Caco-2 (cell line): Measurements from ENCODE around the gene DLG1. TPM values are rescaled to one million over a fixed set of nuclear protein-coding genes. Genes with fewer than 3 reads are reported as not detected.

Source experiments
- BruUV-seq: library from RNA; stranded (reverse); fragments of 400-500 nt; replicated peaks from 2 replicates; lab custom pipeline; 2021; lab: Mats Ljungman, UMichigan
- CTCF ChIA-PET: fragments of 300-600 bp; sonication (Branson Sonifier 250); formaldehyde crosslinking; loops from one replicate; lab custom pipeline; 2022; ENCODE audit warnings: antibody characterized with exemption; lab: Charles Lee
- POLR2A ChIA-PET: fragments of 300-600 bp; sonication (Branson Sonifier 250); formaldehyde crosslinking; loops from one replicate; lab custom pipeline; 2022; ENCODE audit warnings: antibody characterized with exemption; lab: Charles Lee
- DNase-seq, 2 experiments: peaks; one replicate each; pipeline versions ENCODE4 v3.0.0 to v3.0.0-alpha.2; 2020 to 2022
- H3K27me3 ChIP-seq: replicated peaks from 2 replicates; pipeline ENCODE4 v1.6.0; 2011; ENCODE audit warnings: low read length; ENCODE audit not compliant: control insufficient read depth, insufficient read depth
- H3K36me3 ChIP-seq: 2 replicates; pipeline ENCODE4 v1.5.1; 2011; ENCODE audit warnings: low read length; ENCODE audit not compliant: control insufficient read depth, insufficient read depth
- H3K4me1 ChIP-seq: fragments of 250-450 bp; sonication (Bioruptor Pico); 2 replicates; pipeline ENCODE4 v1.5.1; 2020; ENCODE audit warnings: mild to moderate bottlenecking
- H3K4me3 ChIP-seq: 2 replicates; pipeline ENCODE4 v1.5.1; 2011; ENCODE audit warnings: low read depth, mild to moderate bottlenecking, control low read depth, low read length
- H3K9me3 ChIP-seq: fragments of 250-450 bp; sonication (Bioruptor Pico); 2 replicates; pipeline ENCODE4 v1.5.1; 2020; ENCODE audit warnings: mild to moderate bottlenecking, moderate library complexity
- H3K27ac Mint-ChIP-seq: one replicate; pipeline ENCODE4 v1.8.0; 2022; ENCODE audit warnings: mixed read lengths; ENCODE audit not compliant: unreplicated experiment
- H3K27me3 Mint-ChIP-seq: one replicate; pipeline ENCODE4 v1.8.0; 2022; ENCODE audit warnings: mixed read lengths; ENCODE audit not compliant: insufficient read depth, unreplicated experiment
- H3K36me3 Mint-ChIP-seq: one replicate; pipeline ENCODE4 v1.8.0; 2022; ENCODE audit warnings: mild to moderate bottlenecking, mixed read lengths; ENCODE audit not compliant: insufficient read depth, unreplicated experiment
- H3K4me1 Mint-ChIP-seq: one replicate; pipeline ENCODE4 v1.8.0; 2022; ENCODE audit warnings: low read depth, mixed read lengths; ENCODE audit not compliant: unreplicated experiment
- H3K4me3 Mint-ChIP-seq: one replicate; pipeline ENCODE4 v1.8.0; 2022; ENCODE audit warnings: mild to moderate bottlenecking, moderate library complexity, mixed read lengths; ENCODE audit not compliant: unreplicated experiment
- H3K9me3 Mint-ChIP-seq: one replicate; pipeline ENCODE4 v1.8.0; 2022; ENCODE audit warnings: mixed read lengths; ENCODE audit not compliant: unreplicated experiment
- CTCF ChIP-seq, 2 experiments: fragments of 200-600 bp in 1 of 2; IDR thresholded peaks; 1 replicate in 1 of 2; 2 replicates in 1 of 2; pipeline versions ENCODE4 v1.5.1 to v1.8.0; 2011 to 2022; ENCODE audit warnings: antibody characterized with exemption in 1 of 2, control low read depth in 1 of 2, inconsistent platforms in 1 of 2, low read depth in 1 of 2, low read length in 1 of 2, mild to moderate bottlenecking in 1 of 2, moderate library complexity in 1 of 2; ENCODE audit not compliant: insufficient read depth in 1 of 2, severe bottlenecking in 1 of 2, unreplicated experiment in 1 of 2
- intact Hi-C: fragments of 100-400 bp; cut with micrococcal nuclease; formaldehyde crosslinking; loops from one replicate; pipeline ENCODE4 v1.10.0; 2022; ENCODE audit not compliant: unreplicated experiment
- total RNA-seq: library from RNA; stranded (reverse); gene quantifications from 2 replicates; pipeline ENCODE4 v1.2.3, GENCODE V29; 2022

The DLG1 gene
- total RNA-seq, 1 experiment from 2014 or later: 167 TPM

DNA sequence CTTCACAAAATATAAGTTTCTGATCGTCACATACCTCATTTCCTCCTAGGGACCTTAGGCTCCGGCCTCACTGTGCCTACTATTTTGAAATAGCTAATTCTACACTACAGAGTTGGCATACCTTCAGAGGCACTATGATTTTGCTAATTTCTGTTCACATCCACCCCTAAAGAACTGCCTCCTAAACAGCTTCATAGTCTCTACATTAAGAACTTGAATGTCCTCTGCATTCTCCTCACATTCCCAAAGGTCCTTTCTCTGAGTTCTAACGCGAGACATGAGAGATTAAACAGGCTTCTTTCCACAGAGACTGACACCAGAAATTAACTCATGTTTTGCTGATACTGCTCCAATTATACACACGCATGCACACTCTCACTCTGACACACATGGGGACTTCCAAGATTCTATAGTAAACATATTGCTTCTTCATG, 75.5 kb downstream of the DLG1 start:
- no peak overlapping the region for H3K4me3 Mint-ChIP-seq
- BruUV-seq: no TSS peak
- no peak for DNase-seq
- Histone ChIP-seq H3K9me3 (no peaks in the 10 kb centered on the region), H3K27me3 (no peaks in the 10 kb centered on the region), H3K4me1 (peaks cover 44% of the 10 kb centered on the region), H3K4me3 (no peak overlapping the region), H3K36me3 (no peaks in the 10 kb centered on the region)
- peaks cover 18% of the 10 kb centered on the region for H3K36me3 Mint-ChIP-seq
- intact Hi-C loops: loop anchor here (2.0 kb wide), 1 partner anchor 232 kb away; no protein-coding TSS in a partner anchor
- no peaks in the 10 kb centered on the region for H3K9me3 Mint-ChIP-seq
- H3K27me3 Mint-ChIP-seq: no peaks in the 10 kb centered on the region
- peaks cover 8% of the 10 kb centered on the region for H3K4me1 Mint-ChIP-seq
- ChIA-PET CTCF (no interaction called here), POLR2A (no interaction called here)
- no peak overlapping the region for H3K27ac Mint-ChIP-seq
- no peak for TF ChIP-seq CTCF (IDR thresholded peaks at IDR 0.05; ENCODE audit: insufficient read depth in 1 of 2, low read depth in 1 of 2, low read length in 1 of 2, severe bottlenecking in 1 of 2, unreplicated experiment in 1 of 2)

- Histone ChIP-seq H3K4me3 (no peak overlapping the region), H3K27me3 (no peaks in the 10 kb centered on the region), H3K36me3 (no peaks in the 10 kb centered on the region), H3K4me1 (peaks cover 44% of the 10 kb centered on the region), H3K9me3 (no peaks in the 10 kb centered on the region)
- Mint-ChIP-seq H3K9me3 (no peaks in the 10 kb centered on the region), H3K4me3 (no peak overlapping the region), H3K27ac (no peak overlapping the region), H3K27me3 (no peaks in the 10 kb centered on the region), H3K4me1 (peaks cover 14% of the 10 kb centered on the region), H3K36me3 (peaks cover 30% of the 10 kb centered on the region)
- intact Hi-C loops: no loop called here
- BruUV-seq: no TSS peak
- TF ChIP-seq CTCF (IDR thresholded peaks at IDR 0.05; ENCODE audit: insufficient read depth in 1 of 2, low read depth in 1 of 2, low read length in 1 of 2, severe bottlenecking in 1 of 2, unreplicated experiment in 1 of 2): no peak
- ChIA-PET CTCF (no interaction called here), POLR2A (no interaction called here)
- no peak for DNase-seq
Measured at GRCh38 chr3:197219619-197220018, 78.8 kb downstream of the DLG1 start.

GRCh38 chr3:197218210-197218609, 80.2 kb downstream of the DLG1 start:
- no peaks in the 10 kb centered on the region for H3K9me3 ChIP-seq
- ChIA-PET CTCF (no interaction called here), POLR2A (no interaction called here)
- H3K4me3 Mint-ChIP-seq: no peak overlapping the region
- H3K4me1 ChIP-seq: peaks cover 42% of the 10 kb centered on the region
- no peaks in the 10 kb centered on the region for H3K9me3 Mint-ChIP-seq
- TF ChIP-seq CTCF (IDR thresholded peaks at IDR 0.05; ENCODE audit: insufficient read depth in 1 of 2, low read depth in 1 of 2, low read length in 1 of 2, severe bottlenecking in 1 of 2, unreplicated experiment in 1 of 2): no peak
- H3K4me3 ChIP-seq: no peak overlapping the region
- peaks cover 28% of the 10 kb centered on the region for H3K36me3 Mint-ChIP-seq
- H3K4me1 Mint-ChIP-seq: peaks cover 12% of the 10 kb centered on the region
- BruUV-seq: no TSS peak
- H3K36me3 ChIP-seq: no peaks in the 10 kb centered on the region
- no peaks in the 10 kb centered on the region for H3K27me3 ChIP-seq
- no peaks in the 10 kb centered on the region for H3K27me3 Mint-ChIP-seq
- H3K27ac Mint-ChIP-seq: no peak overlapping the region
- no peak for DNase-seq
- intact Hi-C loops: no loop called here
